Keratinocyte (primary cell): Measurements from ENCODE around the gene SLC12A1. TPM values are rescaled to one million over a fixed set of nuclear protein-coding genes. Genes with fewer than 3 reads are reported as not detected.

Source experiments
- DNase-seq: peaks from one replicate; pipeline ENCODE4 v3.0.0-alpha.2; 2011; ENCODE audit warnings: low read depth, missing footprints, low spot score
- FAIRE-seq: peaks from 2 replicates; lab custom pipeline; 2011; peaks lifted over from hg19 to GRCh38; lab: Jason Lieb, UNC
- H2AFZ ChIP-seq: 2 replicates; pipeline ENCODE4 v1.6.0; 2012; ENCODE audit warnings: low read length, control low read depth, inconsistent platforms; ENCODE audit not compliant: control insufficient read depth
- H3K27ac ChIP-seq: 2 replicates; pipeline ENCODE4 v1.5.1; 2011; ENCODE audit warnings: low read length; ENCODE audit not compliant: control insufficient read depth, insufficient read depth
- H3K27me3 ChIP-seq: 3 replicates; pipeline ENCODE4 v1.6.0; 2011; ENCODE audit warnings: low read length; ENCODE audit not compliant: control insufficient read depth, insufficient read depth; ENCODE audit errors: extremely low read depth
- H3K36me3 ChIP-seq, 2 experiments: 2 replicates in 1 of 2; 3 replicates in 1 of 2; pipeline ENCODE4 v1.5.1; 2011; ENCODE audit warnings: low read length in 2 of 2, mild to moderate bottlenecking in 1 of 2; ENCODE audit not compliant: control insufficient read depth in 2 of 2, insufficient read depth in 2 of 2; ENCODE audit errors: extremely low read depth in 1 of 2
- H3K4me1 ChIP-seq: 3 replicates; pipeline ENCODE4 v1.5.1; 2011; ENCODE audit warnings: low read length; ENCODE audit not compliant: control insufficient read depth, insufficient read depth; ENCODE audit errors: extremely low read depth
- H3K4me2 ChIP-seq: 3 replicates; pipeline ENCODE4 v1.6.0; 2011; ENCODE audit warnings: low read depth, low read length; ENCODE audit not compliant: control insufficient read depth, insufficient read depth; ENCODE audit errors: extremely low read depth
- H3K4me3 ChIP-seq, 3 experiments: fragments of 200-600 bp in 1 of 3; sonication (generic) in 1 of 3; 2 replicates in 2 of 3; 3 replicates in 1 of 3; pipeline ENCODE4 v1.5.1; 2011 to 2016; ENCODE audit warnings: low read length in 3 of 3, mild to moderate bottlenecking in 3 of 3, control low read depth in 2 of 3, inconsistent platforms in 1 of 3, low read depth in 1 of 3, mixed read lengths in 1 of 3, mixed run types in 1 of 3, moderate library complexity in 1 of 3; ENCODE audit not compliant: control insufficient read depth in 2 of 3, insufficient read depth in 2 of 3; ENCODE audit errors: extremely low read depth in 1 of 3
- H3K79me2 ChIP-seq: 2 replicates; pipeline ENCODE4 v1.6.0; 2012; ENCODE audit warnings: low read length; ENCODE audit not compliant: control insufficient read depth, insufficient read depth
- H3K9ac ChIP-seq: 3 replicates; pipeline ENCODE4 v1.6.0; 2011; ENCODE audit warnings: low read length; ENCODE audit not compliant: control insufficient read depth, insufficient read depth; ENCODE audit errors: extremely low read depth
- H3K9me1 ChIP-seq: 3 replicates; pipeline ENCODE4 v1.6.0; 2011; ENCODE audit warnings: low read length; ENCODE audit not compliant: control insufficient read depth, insufficient read depth; ENCODE audit errors: extremely low read depth
- H3K9me3 ChIP-seq: 2 replicates; pipeline ENCODE4 v1.5.1; 2012; ENCODE audit warnings: low read depth, low read length; ENCODE audit not compliant: control insufficient read depth
- H4K20me1 ChIP-seq: 3 replicates; pipeline ENCODE4 v1.6.0; 2011; ENCODE audit warnings: low read length; ENCODE audit not compliant: control insufficient read depth, insufficient read depth; ENCODE audit errors: extremely low read depth
- EZH2 ChIP-seq: IDR thresholded peaks from one replicate; pipeline ENCODE4 v1.6.1; 2012; ENCODE audit warnings: inconsistent platforms, mild to moderate bottlenecking, low read length, moderate library complexity
- dilution Hi-C: fragments of 300-500 bp; cut with MboI; formaldehyde crosslinking; loops from one replicate; pipeline ENCODE4 v1.7.0; 2020; ENCODE audit warnings: low sequenced_read_pairs; ENCODE audit not compliant: extremely low pct_ligation_motif_present
- polyA plus RNA-seq, 5 experiments: library from polyadenylated mRNA; depleted of rRNA in 3 of 5; stranded (reverse) in 3 of 5; stranded (forward) in 1 of 5; unstranded in 1 of 5; fragments of >200 nt; gene quantifications; 1 replicate in 1 of 5; 2 replicates in 3 of 5; 3 replicates in 1 of 5; pipeline versions ENCODE4 v1.2.1 to v1.2.3, GENCODE V29; 2011 to 2012; ENCODE audit warnings: missing spikeins in 2 of 5, low read depth in 1 of 5, low replicate concordance in 1 of 5
- TF ChIP-seq, protein P1 (sequence below), 3 experiments: IDR thresholded peaks in 1 of 3; conservative IDR thresholded peaks in 1 of 3; optimal IDR thresholded peaks in 1 of 3; 2 replicates in 2 of 3; 3 replicates in 1 of 3; pipeline versions ENCODE3 to v1.5.1; 2011; ENCODE audit warnings: low read length in 3 of 3, mild to moderate bottlenecking in 3 of 3, moderate library complexity in 2 of 3, control low read depth in 1 of 3, inconsistent platforms in 1 of 3; ENCODE audit not compliant: insufficient read depth in 2 of 3; ENCODE audit errors: extremely low read depth in 1 of 3

The SLC12A1 gene
- polyA plus RNA-seq, 1 donor (not counting 4 experiments of a cell fraction or from before 2014, with no cell fraction given) = not detected

DNA sequence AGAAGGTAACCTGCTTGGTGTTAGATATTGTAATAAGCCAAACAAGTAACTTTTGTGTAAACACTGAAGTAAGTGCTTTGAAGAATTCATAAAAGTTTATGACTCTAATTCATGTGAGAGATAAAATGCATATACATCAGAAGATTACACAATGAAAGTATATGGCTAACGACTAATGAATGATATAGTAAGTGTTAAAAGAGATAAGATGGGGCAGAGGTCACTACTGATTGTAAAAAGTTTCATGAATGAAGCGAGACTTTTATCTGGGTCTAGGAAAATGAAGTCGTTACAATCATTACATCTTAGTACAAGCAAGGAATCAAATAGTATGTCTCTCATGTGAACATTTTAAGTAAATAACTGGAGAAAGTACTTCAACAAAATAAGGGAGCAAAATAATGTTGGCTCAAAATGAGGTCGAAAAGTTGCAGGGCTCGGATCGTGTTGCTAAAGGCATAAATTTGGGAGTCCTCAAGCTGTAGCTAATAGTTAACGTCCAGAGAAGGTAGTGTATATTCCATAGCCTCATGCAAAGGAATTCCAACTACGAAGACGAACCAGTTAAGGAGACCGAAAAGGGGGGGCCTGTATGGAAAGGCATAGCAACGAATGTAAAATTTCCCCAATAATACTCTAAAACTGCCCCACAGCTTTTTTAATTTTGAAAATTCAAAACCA, 124.1 kb downstream of the SLC12A1 start:
- Histone ChIP-seq H3K9ac (peak overlapping the region; percentile 94), H4K20me1 (no peaks in the 10 kb centered on the region), H2AFZ (peak overlapping the region; percentile 97), H3K4me3 (peak overlapping the region; percentile 86 to 95 (median 89)), H3K4me1 (peaks cover 18% of the 10 kb centered on the region), H3K36me3 (no peaks in the 10 kb centered on the region), H3K27me3 (no peaks in the 10 kb centered on the region), H3K9me1 (no peaks in the 10 kb centered on the region), H3K9me3 (no peaks in the 10 kb centered on the region), H3K27ac (peak overlapping the region; percentile 90), H3K79me2 (peaks cover 16% of the 10 kb centered on the region), H3K4me2 (peak overlapping the region; percentile 98)
- no peak for FAIRE-seq
- DNase-seq = no peak
- dilution Hi-C loops = no loop called here
- TF ChIP-seq, protein P1, sequence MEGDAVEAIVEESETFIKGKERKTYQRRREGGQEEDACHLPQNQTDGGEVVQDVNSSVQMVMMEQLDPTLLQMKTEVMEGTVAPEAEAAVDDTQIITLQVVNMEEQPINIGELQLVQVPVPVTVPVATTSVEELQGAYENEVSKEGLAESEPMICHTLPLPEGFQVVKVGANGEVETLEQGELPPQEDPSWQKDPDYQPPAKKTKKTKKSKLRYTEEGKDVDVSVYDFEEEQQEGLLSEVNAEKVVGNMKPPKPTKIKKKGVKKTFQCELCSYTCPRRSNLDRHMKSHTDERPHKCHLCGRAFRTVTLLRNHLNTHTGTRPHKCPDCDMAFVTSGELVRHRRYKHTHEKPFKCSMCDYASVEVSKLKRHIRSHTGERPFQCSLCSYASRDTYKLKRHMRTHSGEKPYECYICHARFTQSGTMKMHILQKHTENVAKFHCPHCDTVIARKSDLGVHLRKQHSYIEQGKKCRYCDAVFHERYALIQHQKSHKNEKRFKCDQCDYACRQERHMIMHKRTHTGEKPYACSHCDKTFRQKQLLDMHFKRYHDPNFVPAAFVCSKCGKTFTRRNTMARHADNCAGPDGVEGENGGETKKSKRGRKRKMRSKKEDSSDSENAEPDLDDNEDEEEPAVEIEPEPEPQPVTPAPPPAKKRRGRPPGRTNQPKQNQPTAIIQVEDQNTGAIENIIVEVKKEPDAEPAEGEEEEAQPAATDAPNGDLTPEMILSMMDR (optimal IDR thresholded peaks at IDR 0.05 in 1 of 3, IDR thresholded peaks at IDR 0.05 in 1 of 3, conservative IDR thresholded peaks at IDR 0.05 in 1 of 3; ENCODE audit: extremely low read depth in 1 of 3, insufficient read depth in 2 of 3, low read length in 3 of 3) = no peak
- no peak for TF ChIP-seq EZH2

DNA sequence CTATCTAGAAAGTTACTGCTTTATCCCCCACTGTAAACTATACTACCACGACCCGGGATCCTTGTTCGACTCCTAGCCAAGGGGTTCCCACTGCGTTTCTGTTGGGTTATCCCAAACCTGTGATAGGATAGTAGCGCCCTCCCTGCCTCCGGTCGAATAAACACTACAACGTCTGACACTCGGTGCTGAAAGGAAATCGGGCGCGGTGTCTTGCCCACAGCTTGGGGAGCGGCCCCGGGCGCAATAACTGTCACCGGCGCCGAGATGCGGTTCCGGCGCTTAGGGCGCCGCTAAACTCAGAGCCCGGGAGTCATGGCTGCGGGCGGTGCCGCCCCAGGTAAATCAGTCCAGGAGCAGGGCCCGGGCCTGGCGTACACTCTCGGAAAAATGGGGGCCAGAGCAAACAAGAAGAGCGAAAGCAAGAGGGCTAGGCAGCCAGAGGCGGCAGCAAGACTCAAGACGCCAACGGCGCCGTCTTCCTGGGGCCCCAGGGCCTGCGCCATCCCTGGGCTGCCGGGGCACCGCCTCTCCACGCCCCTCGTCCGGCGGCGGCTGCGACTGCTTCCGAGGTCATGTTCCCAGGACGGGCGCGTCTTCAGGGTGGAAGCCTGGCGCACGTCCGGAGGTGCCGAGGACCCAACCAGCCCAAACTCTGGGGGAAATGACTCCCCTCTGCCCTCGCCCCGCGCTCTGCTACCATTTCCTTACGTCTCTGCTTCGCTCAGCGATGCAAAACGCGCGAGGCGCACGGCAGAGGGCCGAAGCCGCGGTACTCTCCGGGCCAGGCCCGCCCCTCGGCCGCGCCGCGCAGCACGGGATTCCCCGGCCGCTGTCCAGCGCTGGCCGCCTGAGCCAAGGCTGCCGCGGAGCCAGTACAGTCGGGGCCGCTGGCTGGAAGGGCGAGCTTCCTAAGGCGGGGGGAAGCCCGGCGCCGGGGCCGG, 125.0 kb downstream of the SLC12A1 start, which contains the start of gene DUT:
Gene DUT (plus strand): TSS at position 575 of the 941 bp plus-strand sequence. CDS start 87 bp downstream, at position 662.
- peaks cover 18% of the 10 kb centered on the region for H3K4me1 ChIP-seq
- no peak for FAIRE-seq
- no peaks in the 10 kb centered on the region for H3K9me1 ChIP-seq
- no peak for TF ChIP-seq EZH2
- TF ChIP-seq, protein P1 (optimal IDR thresholded peaks at IDR 0.05 in 1 of 3, IDR thresholded peaks at IDR 0.05 in 1 of 3, conservative IDR thresholded peaks at IDR 0.05 in 1 of 3; ENCODE audit: extremely low read depth in 1 of 3, insufficient read depth in 2 of 3, low read length in 3 of 3) = peak in 1 of 3 experiments; percentile 25
- H2AFZ ChIP-seq = peak within 1 kb of the TSS; percentile 97
- peak within 1 kb of the TSS; percentile 94 for H3K9ac ChIP-seq
- H3K36me3 ChIP-seq = peaks cover 0 to 3% of the 10 kb centered on the region in 2 experiments
- no peaks in the 10 kb centered on the region for H4K20me1 ChIP-seq
- peaks cover 16% of the 10 kb centered on the region for H3K79me2 ChIP-seq
- peak within 1 kb of the TSS; percentile 98 for H3K4me2 ChIP-seq
- peak within 1 kb of the TSS; percentile 86 to 95 (median 89) for H3K4me3 ChIP-seq
- no peaks in the 10 kb centered on the region for H3K9me3 ChIP-seq
- no peak for DNase-seq
- peak within 1 kb of the TSS; percentile 90 for H3K27ac ChIP-seq
- dilution Hi-C loops = no loop called here
- H3K27me3 ChIP-seq = no peaks in the 10 kb centered on the region
